ENCODE results near the gene RAD54L.
"Not testable (repeated sequence)": the region's sequence is repeated elsewhere in the genome, so short reads cannot be mapped to it uniquely, and the experiment has no call there.

DNA sequence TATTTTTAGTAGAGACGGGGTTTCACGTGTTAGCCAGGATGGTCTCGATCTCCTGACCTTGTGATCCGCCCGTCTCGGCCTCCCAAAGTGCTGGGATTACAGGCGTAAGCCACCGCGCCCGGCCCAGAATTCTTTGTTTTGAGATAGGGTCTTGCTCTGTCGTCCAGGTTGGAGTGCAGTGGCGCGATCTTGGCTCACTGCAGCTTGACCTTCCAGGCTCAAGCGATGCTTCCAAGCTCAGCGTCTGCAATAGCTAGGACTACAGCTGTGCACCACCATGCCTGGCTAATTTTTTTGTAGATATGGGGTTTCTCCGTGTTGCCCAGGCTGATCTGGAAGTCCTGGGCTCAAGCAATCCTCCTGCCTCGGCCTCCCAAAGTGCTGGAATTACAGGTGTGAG is 1.4 kb upstream of the RAD54L start:
- TF ChIP-seq, protein P1, sequence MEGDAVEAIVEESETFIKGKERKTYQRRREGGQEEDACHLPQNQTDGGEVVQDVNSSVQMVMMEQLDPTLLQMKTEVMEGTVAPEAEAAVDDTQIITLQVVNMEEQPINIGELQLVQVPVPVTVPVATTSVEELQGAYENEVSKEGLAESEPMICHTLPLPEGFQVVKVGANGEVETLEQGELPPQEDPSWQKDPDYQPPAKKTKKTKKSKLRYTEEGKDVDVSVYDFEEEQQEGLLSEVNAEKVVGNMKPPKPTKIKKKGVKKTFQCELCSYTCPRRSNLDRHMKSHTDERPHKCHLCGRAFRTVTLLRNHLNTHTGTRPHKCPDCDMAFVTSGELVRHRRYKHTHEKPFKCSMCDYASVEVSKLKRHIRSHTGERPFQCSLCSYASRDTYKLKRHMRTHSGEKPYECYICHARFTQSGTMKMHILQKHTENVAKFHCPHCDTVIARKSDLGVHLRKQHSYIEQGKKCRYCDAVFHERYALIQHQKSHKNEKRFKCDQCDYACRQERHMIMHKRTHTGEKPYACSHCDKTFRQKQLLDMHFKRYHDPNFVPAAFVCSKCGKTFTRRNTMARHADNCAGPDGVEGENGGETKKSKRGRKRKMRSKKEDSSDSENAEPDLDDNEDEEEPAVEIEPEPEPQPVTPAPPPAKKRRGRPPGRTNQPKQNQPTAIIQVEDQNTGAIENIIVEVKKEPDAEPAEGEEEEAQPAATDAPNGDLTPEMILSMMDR (IDR thresholded peaks at IDR 0.05; ENCODE audit: low read depth, low read length, missing input control), result not testable (repeated sequence)
- TF ChIP-seq, protein P2, sequence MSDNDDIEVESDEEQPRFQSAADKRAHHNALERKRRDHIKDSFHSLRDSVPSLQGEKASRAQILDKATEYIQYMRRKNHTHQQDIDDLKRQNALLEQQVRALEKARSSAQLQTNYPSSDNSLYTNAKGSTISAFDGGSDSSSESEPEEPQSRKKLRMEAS (IDR thresholded peaks at IDR 0.05), result not testable (repeated sequence)
- TF ChIP-seq RXRA (IDR thresholded peaks at IDR 0.05), result not testable (repeated sequence)
